ENCODE results near the gene UBL5. TPM values are rescaled to one million over a fixed set of nuclear protein-coding genes. Genes with fewer than 3 reads are reported as not detected.
"Not testable (repeated sequence)": the region's sequence is repeated elsewhere in the genome, so short reads cannot be mapped to it uniquely, and the experiment has no call there.

UBL5 gene
- total RNA-seq, 1 experiment from 2014 or later = 303 TPM

DNA sequence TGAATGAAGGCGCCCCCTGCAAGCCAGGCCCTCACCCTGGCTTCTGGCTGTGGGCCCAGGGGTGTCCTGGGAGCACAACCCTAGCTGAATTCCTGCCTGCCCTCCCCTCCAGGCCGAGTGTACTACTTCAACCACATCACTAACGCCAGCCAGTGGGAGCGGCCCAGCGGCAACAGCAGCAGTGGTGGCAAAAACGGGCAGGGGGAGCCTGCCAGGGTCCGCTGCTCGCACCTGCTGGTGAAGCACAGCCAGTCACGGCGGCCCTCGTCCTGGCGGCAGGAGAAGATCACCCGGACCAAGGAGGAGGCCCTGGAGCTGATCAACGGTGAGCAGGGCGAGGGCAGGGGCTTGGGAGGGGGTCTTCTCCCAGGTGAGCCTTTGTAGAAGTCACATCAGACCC lies 10.6 kb downstream of the UBL5 start:
- H2AFZ ChIP-seq (ENCODE audit: low read length) = no peak overlapping the region

GRCh38 chr19:9839415-9839814 lies 11.7 kb downstream of the UBL5 start:
- Histone ChIP-seq H4K20me1 (ENCODE audit: insufficient read depth, low read depth, low read length) (no peaks in the 10 kb centered on the region; the same call in 1 of the 2 replicates), H3K27me3 (ENCODE audit: low read length) (no peaks in the 10 kb centered on the region), H3K9me2 (replicated peaks; ENCODE audit: insufficient read depth, low read length) (no peaks in the 10 kb centered on the region), H3K4me3 (ENCODE audit: low read length) (no peak overlapping the region), H3K9ac (ENCODE audit: low read length) (no peak overlapping the region), H3K4me1 (ENCODE audit: low read length) (peaks cover 11% of the 10 kb centered on the region), H3K9me3 (ENCODE audit: low read length) (no peaks in the 10 kb centered on the region), H3K36me3 (ENCODE audit: insufficient read depth, low read length) (peaks cover 27% of the 10 kb centered on the region), H3K27ac (ENCODE audit: low read length) (no peak overlapping the region), H3K4me2 (ENCODE audit: low read depth, low read length, poor library complexity, severe bottlenecking) (no peak overlapping the region), H2AFZ (ENCODE audit: low read length) (no peak overlapping the region), H3K79me2 (ENCODE audit: low read length) (peaks cover 39% of the 10 kb centered on the region)
- DNase-seq = no peak

More for the DNA sequence above, 10.6 kb downstream of the UBL5 start:
- Histone ChIP-seq H3K36me3 (ENCODE audit: insufficient read depth, low read length) (peaks cover 25% of the 10 kb centered on the region), H3K9me3 (ENCODE audit: low read length) (no peaks in the 10 kb centered on the region), H3K4me3 (ENCODE audit: low read length) (no peak overlapping the region), H3K79me2 (ENCODE audit: low read length) (peaks cover 41% of the 10 kb centered on the region), H3K27ac (ENCODE audit: low read length) (no peak overlapping the region), H3K9ac (ENCODE audit: low read length) (no peak overlapping the region), H3K4me1 (ENCODE audit: low read length) (peaks cover 17% of the 10 kb centered on the region), H3K9me2 (replicated peaks; ENCODE audit: insufficient read depth, low read length) (no peaks in the 10 kb centered on the region), H3K27me3 (ENCODE audit: low read length) (no peaks in the 10 kb centered on the region), H4K20me1 (ENCODE audit: insufficient read depth, low read depth, low read length) (no peaks in the 10 kb centered on the region; the same call in 1 of the 2 replicates), H3K4me2 (ENCODE audit: low read depth, low read length, poor library complexity, severe bottlenecking) (no peak overlapping the region)
- no peak for DNase-seq

DNA sequence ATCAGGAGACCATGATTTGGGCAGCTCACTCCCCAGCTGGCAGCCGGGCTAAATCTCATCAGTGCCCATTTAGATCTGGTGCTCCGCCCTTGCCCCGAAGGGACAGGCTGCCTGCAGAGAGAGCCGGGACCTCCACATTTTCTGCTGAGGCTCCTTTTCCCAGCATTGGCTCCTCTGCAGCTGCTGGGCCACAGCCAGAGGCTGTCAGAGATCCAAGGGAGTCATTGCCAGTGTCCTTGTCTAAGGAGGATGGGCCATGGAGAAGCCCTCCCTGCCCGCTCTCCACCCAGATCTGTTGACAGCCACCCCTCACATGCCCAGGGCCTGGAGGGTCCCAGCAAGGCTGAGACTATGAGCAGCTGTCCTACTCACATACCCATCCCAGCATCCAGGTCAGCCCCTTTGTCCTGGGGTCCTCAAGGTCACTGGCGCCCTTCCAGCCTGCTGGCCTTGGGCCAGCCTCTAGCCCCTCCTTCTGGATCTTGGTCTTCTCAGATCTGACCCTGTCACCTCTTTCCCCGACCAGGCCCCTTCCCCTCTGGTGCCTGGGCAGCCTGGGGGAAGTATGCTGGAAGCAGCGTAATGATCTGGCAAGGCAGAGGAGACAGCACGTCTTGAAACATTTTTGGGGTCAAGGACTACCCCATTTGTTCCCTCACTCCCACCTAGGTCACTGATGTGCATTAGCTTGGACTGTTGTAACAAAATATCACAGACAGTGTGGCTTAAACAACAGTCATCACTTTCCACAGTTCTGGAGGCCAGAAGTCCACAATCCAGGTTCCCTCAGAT lies 15.3 kb downstream of the UBL5 start:
- no peaks in the 10 kb centered on the region for H3K4me1 ChIP-seq (ENCODE audit: low read length)
- DNase-seq = no peak
- no peaks in the 10 kb centered on the region for H3K27me3 ChIP-seq (ENCODE audit: low read length)
- no peak overlapping the region for H3K4me2 ChIP-seq (ENCODE audit: low read depth, low read length, poor library complexity, severe bottlenecking)
- no peak overlapping the region for H3K27ac ChIP-seq (ENCODE audit: low read length)
- no peak overlapping the region for H2AFZ ChIP-seq (ENCODE audit: low read length)
- H3K9me2 ChIP-seq (replicated peaks; ENCODE audit: insufficient read depth, low read length) = no peaks in the 10 kb centered on the region
- peaks cover 16% of the 10 kb centered on the region for H3K79me2 ChIP-seq (ENCODE audit: low read length)
- no peak overlapping the region for H3K4me3 ChIP-seq (ENCODE audit: low read length)
- no peaks in the 10 kb centered on the region for H3K9me3 ChIP-seq (ENCODE audit: low read length)
- H3K36me3 ChIP-seq (ENCODE audit: insufficient read depth, low read length) = peaks cover 27% of the 10 kb centered on the region
- H3K9ac ChIP-seq (ENCODE audit: low read length) = no peak overlapping the region
- H4K20me1 ChIP-seq (ENCODE audit: insufficient read depth, low read depth, low read length) = peaks cover 6% of the 10 kb centered on the region; the same call in 1 of the 2 replicates

GRCh38 chr19:9843626-9844273 lies 16.0 kb downstream of the UBL5 start:
- H3K4me3 ChIP-seq (ENCODE audit: low read length) = not testable (repeated sequence)

GRCh38 chr19:9847087-9847671 lies 19.5 kb downstream of the UBL5 start:
- Histone ChIP-seq H3K9me2 (replicated peaks; ENCODE audit: insufficient read depth, low read length) (no peaks in the 10 kb centered on the region), H3K4me3 (ENCODE audit: low read length) (no peak overlapping the region), H3K9me3 (ENCODE audit: low read length) (no peaks in the 10 kb centered on the region), H3K4me1 (ENCODE audit: low read length) (no peaks in the 10 kb centered on the region), H3K9ac (ENCODE audit: low read length) (no peak overlapping the region), H3K27ac (ENCODE audit: low read length) (no peak overlapping the region), H3K27me3 (ENCODE audit: low read length) (no peaks in the 10 kb centered on the region), H2AFZ (ENCODE audit: low read length) (no peak overlapping the region), H3K79me2 (ENCODE audit: low read length) (no peaks in the 10 kb centered on the region), H4K20me1 (ENCODE audit: insufficient read depth, low read depth, low read length) (peaks cover 10% of the 10 kb centered on the region; the same call in 1 of the 2 replicates), H3K36me3 (ENCODE audit: insufficient read depth, low read length) (peaks cover 12% of the 10 kb centered on the region), H3K4me2 (ENCODE audit: low read depth, low read length, poor library complexity, severe bottlenecking) (no peak overlapping the region)
- DNase-seq = peak; percentile 67

More at GRCh38 chr19:9843626-9844273, 16.0 kb downstream of the UBL5 start:
- not testable (repeated sequence) for H3K27ac ChIP-seq (ENCODE audit: low read length); H3K9me2 ChIP-seq (replicated peaks; ENCODE audit: insufficient read depth, low read length); H3K9ac ChIP-seq (ENCODE audit: low read length); H3K9me3 ChIP-seq (ENCODE audit: low read length); DNase-seq; H3K27me3 ChIP-seq (ENCODE audit: low read length); H4K20me1 ChIP-seq (ENCODE audit: insufficient read depth, low read depth, low read length); H3K79me2 ChIP-seq (ENCODE audit: low read length); H3K4me1 ChIP-seq (ENCODE audit: low read length); H3K4me2 ChIP-seq (ENCODE audit: low read depth, low read length, poor library complexity, severe bottlenecking); H2AFZ ChIP-seq (ENCODE audit: low read length)
- H3K36me3 ChIP-seq (ENCODE audit: insufficient read depth, low read length) = peaks cover 26% of the 10 kb centered on the region

- no peak overlapping the region for H2AFZ ChIP-seq (ENCODE audit: low read length)
- H3K4me2 ChIP-seq (ENCODE audit: low read depth, low read length, poor library complexity, severe bottlenecking) = no peak overlapping the region
- H3K79me2 ChIP-seq (ENCODE audit: low read length) = no peaks in the 10 kb centered on the region
- DNase-seq = no peak
- no peaks in the 10 kb centered on the region for H3K4me1 ChIP-seq (ENCODE audit: low read length)
- H3K9ac ChIP-seq (ENCODE audit: low read length) = no peak overlapping the region
- H3K27ac ChIP-seq (ENCODE audit: low read length) = no peak overlapping the region
- no peak overlapping the region for H3K4me3 ChIP-seq (ENCODE audit: low read length)
- H3K27me3 ChIP-seq (ENCODE audit: low read length) = no peaks in the 10 kb centered on the region
- peaks cover 5% of the 10 kb centered on the region; the same call in 1 of the 2 replicates for H3K36me3 ChIP-seq (ENCODE audit: insufficient read depth, low read length)
- H3K9me3 ChIP-seq (ENCODE audit: low read length) = no peaks in the 10 kb centered on the region
- peaks cover 10% of the 10 kb centered on the region; the same call in 1 of the 2 replicates for H4K20me1 ChIP-seq (ENCODE audit: insufficient read depth, low read depth, low read length)
- no peaks in the 10 kb centered on the region for H3K9me2 ChIP-seq (replicated peaks; ENCODE audit: insufficient read depth, low read length)
These were observed 20.3 kb downstream of the UBL5 start for GRCh38 chr19:9848060-9848459.

- H2AFZ ChIP-seq (ENCODE audit: low read length) = no peak overlapping the region
- H4K20me1 ChIP-seq (ENCODE audit: insufficient read depth, low read depth, low read length) = peaks cover 10% of the 10 kb centered on the region; the same call in 1 of the 2 replicates
- H3K9ac ChIP-seq (ENCODE audit: low read length) = no peak overlapping the region
- no peaks in the 10 kb centered on the region; the same call in 1 of the 2 replicates for H3K36me3 ChIP-seq (ENCODE audit: insufficient read depth, low read length)
- no peaks in the 10 kb centered on the region for H3K27me3 ChIP-seq (ENCODE audit: low read length)
- no peaks in the 10 kb centered on the region for H3K4me1 ChIP-seq (ENCODE audit: low read length)
- no peak overlapping the region for H3K27ac ChIP-seq (ENCODE audit: low read length)
- no peaks in the 10 kb centered on the region for H3K9me3 ChIP-seq (ENCODE audit: low read length)
- H3K9me2 ChIP-seq (replicated peaks; ENCODE audit: insufficient read depth, low read length) = no peaks in the 10 kb centered on the region
- H3K4me2 ChIP-seq (ENCODE audit: low read depth, low read length, poor library complexity, severe bottlenecking) = no peak overlapping the region
- no peaks in the 10 kb centered on the region for H3K79me2 ChIP-seq (ENCODE audit: low read length)
- no peak for DNase-seq
- no peak overlapping the region for H3K4me3 ChIP-seq (ENCODE audit: low read length)
These were observed 21.0 kb downstream of the UBL5 start for GRCh38 chr19:9848762-9849161.

- DNase-seq = no peak
- no peaks in the 10 kb centered on the region for H3K9me3 ChIP-seq (ENCODE audit: low read length)
- H3K9me2 ChIP-seq (replicated peaks; ENCODE audit: insufficient read depth, low read length) = no peaks in the 10 kb centered on the region
- no peak overlapping the region for H3K9ac ChIP-seq (ENCODE audit: low read length)
- no peak overlapping the region for H3K27ac ChIP-seq (ENCODE audit: low read length)
- no peak overlapping the region for H3K4me2 ChIP-seq (ENCODE audit: low read depth, low read length, poor library complexity, severe bottlenecking)
- H2AFZ ChIP-seq (ENCODE audit: low read length) = no peak overlapping the region
- H3K79me2 ChIP-seq (ENCODE audit: low read length) = no peaks in the 10 kb centered on the region
- peaks cover 10% of the 10 kb centered on the region; the same call in 1 of the 2 replicates for H4K20me1 ChIP-seq (ENCODE audit: insufficient read depth, low read depth, low read length)
- H3K4me1 ChIP-seq (ENCODE audit: low read length) = no peaks in the 10 kb centered on the region
- no peaks in the 10 kb centered on the region for H3K27me3 ChIP-seq (ENCODE audit: low read length)
- H3K36me3 ChIP-seq (ENCODE audit: insufficient read depth, low read length) = no peaks in the 10 kb centered on the region
- no peak overlapping the region for H3K4me3 ChIP-seq (ENCODE audit: low read length)
These were observed 22.1 kb downstream of the UBL5 start for GRCh38 chr19:9849791-9850190.
